Measurements from ENCODE around the gene SHMT2.
A peak's percentile ranks its signal among the peaks of the same experiment; 100 is the strongest.

SHMT2 gene

GRCh38 chr12:57215065-57215464 is 14.4 kb upstream of the SHMT2 start:
- DNase-seq (ENCODE audit: low spot score): no peak

DNA sequence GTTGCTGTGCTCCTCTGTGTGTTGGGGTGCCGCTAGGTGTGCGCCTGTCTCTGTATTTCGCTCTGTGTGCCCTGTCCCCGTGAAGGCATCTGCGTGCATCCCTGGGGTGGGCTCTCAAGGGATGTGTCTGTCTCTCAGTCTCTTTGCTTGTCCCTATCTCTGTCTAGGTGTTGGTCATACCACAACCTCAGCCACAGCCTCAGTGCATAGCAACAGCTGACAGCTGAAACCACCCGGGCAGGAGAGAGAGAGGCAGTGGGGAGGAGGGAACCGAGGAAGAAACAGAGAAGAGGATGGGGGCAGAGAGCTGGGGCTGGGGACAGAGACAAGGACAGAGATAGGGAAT is 13.9 kb upstream of the SHMT2 start:
- DNase-seq (ENCODE audit: low spot score): no peak

DNA sequence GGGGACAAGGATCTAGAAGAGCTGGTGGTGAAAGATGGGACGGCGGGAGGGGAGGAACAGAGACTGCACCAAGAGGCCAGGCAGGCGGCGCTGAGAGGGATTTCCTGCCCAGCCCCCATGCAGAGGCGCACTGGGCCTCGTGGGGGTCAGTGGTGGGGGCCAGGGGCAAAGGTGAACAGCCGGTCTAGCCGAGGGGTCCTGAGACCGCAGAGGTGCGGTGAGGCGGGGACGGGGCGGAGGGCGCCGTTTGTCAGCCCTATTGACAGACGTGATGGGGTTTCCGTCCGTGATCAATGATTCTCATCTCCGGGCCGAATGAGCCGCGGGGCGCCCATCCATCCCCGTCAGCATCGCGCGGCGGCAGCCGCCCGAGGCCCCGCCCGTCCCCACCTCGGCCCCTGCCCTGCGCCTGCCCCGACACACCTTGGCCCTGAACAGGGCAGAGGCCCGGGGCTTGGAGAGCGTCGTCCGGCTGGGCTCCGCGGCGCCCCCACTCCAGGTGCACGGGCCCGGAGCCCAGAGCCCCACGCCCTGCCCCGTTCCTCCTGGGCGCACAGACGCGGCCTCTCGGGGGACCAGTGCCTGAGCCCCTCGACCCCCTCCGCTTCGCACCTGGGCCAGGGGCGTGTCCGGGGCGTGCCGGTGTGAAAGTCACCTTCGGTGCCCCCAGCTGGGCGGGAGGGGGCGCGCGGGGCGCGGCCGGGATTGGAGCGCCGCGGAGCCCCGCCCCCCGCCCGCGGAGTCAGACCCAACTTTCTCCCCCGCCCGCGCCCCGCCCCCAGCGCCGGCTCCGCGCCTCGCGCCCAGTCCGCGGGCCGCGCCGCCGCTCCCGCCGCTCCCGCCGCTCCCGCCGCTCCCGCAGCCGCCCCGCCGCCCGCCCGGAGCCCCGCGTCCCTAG is 13.2 kb upstream of the SHMT2 start, which contains the start of gene NXPH4:
Gene NXPH4, plus strand, starts transcription at position 781 of the 898 bp plus-strand sequence. CDS start 176 bp downstream, outside the sequence.
- no peak for DNase-seq (ENCODE audit: low spot score)

DNA sequence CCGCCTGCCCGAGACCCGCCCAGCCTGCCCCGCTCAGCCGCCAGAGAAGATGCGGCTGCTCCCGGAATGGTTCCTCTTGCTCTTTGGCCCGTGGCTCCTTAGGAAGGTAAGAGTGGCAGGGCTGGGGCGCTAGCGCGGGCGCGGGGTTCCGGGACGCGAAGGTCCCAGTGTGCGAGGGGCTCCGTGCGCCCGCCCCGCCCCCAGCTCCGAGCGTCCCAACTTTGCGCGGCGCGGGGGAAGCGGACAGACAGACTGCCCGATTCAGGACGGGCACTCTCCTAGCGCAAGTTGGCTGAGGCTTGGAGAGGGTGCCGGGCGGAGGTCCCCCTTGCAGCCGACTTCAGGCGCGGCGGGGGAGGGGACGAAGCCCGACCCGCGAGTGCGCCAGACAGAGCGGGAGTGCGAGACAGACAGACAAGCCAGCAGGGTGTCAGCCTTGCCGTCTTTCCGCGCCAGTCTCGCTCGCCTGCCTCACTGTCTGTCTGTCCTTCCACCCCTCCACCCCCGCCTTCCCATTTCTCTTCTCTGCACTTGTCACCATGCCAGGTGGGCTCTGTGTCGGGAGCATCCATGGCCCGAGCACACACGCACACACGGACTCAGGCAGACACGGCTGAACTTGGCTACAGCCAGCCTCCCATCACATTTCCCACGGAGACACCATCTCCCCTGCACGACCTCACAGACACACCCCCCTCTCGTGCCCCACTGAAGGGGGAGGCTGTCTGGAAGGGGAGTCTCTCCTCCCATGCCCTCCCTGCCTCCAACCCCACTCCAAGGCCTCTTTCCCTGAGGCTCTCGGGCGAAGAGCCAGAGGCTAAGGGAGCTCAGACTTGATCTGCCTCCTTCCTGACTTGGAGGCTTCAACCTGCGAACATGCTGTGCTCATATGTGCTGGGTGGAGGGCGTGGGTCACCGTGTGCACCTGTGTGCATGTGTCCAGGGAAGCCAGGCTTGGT is 12.3 kb upstream of the SHMT2 start:
- DNase-seq (ENCODE audit: low spot score): no peak

- no peak for DNase-seq (ENCODE audit: low spot score)
These were observed 11.3 kb upstream of the SHMT2 start for GRCh38 chr12:57218030-57218853.

- DNase-seq (ENCODE audit: low spot score): no peak
These were observed 10.1 kb upstream of the SHMT2 start for GRCh38 chr12:57219205-57219992.

GRCh38 chr12:57219993-57220754 is 9.3 kb upstream of the SHMT2 start:
- no peak for DNase-seq (ENCODE audit: low spot score)

DNA sequence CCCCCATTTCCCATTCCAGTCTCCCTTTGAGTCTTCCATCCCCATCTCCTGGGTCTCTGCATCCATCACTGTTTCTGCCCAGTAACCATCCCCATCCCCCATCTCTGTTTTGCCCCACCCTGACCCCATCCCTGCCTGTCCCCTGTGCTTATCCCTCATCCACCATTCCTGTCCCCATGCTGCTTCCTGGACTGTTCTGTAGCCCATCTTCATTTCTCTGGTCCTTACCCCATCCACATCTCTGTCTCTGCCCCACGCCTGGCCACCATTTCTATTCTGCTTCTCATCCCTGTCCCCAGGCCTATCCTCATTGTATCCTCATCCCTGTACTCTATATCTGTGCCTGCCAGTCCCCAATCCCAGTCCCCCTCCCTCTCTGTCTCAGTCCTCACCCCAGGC is 8.7 kb upstream of the SHMT2 start:
- no peak for DNase-seq (ENCODE audit: low spot score)

DNA sequence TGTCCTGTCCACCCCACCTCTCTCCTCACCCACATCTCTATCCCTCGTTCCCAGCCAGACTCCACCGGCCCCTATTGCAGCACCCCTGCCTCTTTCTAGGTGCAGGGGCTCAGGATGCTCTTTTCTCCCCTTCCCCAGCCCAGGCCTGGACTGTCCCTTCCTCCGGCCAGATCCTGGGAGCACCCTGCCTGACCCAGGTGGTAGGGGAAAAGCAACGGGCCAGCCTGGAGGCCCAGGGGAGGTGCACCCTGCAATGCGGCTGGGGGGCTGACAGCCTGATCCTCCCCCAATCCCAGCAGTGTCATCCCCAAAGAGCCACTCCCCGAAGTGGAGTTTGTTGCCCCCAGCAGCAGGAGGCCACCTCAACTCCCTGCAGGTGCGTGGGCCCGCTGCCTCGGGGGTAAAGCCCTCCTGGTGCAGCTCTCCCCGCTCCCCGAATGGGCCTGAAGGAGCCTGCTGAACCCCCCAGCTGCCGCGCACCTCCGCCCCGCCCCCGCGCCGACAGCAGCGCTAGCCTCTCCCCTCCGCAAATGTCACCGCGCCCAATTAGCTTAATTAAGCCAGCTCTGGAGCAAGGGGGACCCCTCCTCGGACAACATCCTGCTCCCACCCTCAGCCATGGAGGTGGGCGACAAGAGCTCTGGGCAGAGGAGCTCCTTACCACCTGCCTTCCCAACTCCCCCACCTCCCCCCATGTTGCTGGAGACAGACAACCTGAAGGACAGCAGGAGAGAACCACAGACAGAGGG is 8.2 kb upstream of the SHMT2 start:
- no peak for DNase-seq (ENCODE audit: low spot score)

DNA sequence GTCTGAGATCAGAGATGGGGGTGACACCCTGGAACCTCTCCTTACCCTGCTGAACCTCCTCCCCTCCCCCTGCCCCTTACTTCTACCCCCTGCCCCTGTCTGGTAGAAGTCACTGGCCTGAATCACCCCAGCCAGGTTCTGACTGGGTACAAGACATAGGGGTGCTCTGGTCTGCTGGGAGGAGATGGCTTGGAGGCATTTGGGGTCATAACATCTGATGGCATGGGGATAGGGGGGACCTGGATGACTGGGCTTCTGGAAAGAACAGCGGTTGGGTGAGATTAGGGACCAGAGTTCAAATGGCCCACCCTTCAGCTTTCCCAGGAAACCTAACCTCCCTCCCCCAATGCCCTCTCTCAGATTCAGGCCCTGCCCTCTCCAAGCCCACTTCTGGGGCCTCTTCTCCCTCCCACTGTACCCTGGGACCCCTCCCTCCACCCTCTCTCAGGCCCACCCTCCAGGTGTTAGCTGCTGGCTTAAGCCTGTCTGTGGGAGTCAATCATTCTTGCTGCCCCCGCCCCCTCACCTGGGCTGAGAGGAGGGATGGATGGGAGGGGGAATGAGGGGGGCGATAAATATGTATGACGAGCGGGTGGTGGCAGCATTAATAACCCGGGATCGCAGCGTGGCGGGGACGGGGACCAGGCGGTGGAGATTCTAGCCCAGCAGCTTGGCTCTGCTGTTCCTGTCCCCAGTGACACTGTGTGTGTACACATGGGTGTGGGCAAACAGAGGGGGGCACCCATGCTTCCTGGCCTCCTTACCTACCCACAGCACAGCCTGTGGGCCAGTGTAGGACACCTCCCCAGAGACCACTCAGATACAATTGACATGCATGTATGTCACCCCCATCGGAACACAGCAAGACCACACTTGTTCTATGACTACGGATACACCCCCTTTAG is 7.0 kb upstream of the SHMT2 start:
- no peak for DNase-seq (ENCODE audit: low spot score)

- DNase-seq (ENCODE audit: low spot score): no peak
These were observed 6.0 kb upstream of the SHMT2 start for GRCh38 chr12:57223191-57224165.

- DNase-seq (ENCODE audit: low spot score): no peak
These were observed 5.1 kb upstream of the SHMT2 start for GRCh38 chr12:57224278-57224972.

- DNase-seq (ENCODE audit: low spot score): peak; percentile 70
These were observed 4.4 kb upstream of the SHMT2 start for GRCh38 chr12:57224973-57225679.

DNA sequence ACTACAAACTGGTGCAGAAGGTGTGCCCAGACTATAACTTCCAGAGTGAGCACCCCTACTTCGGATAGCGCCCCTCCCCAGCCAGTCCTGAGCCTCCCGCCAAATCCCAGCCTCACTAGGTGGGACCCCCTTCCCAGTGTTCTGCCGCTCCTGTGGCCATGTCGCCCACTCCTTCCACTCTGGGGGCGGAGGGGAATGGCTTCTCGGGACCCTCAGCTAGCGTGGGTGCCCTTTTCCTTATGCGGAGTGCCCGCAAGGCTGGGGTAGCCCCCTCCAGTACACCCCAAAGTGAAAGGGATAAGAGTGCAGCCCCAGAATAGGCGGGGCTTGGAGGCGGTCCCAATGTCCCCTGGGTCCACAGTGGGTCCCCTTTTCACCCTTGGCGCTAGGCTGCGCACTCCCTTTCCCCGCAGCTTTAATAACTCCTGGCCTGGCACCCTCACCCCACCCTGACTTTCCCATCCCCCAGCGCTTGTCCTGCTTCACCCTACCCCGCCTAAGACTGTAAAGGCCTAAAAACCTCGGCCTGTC is 3.8 kb upstream of the SHMT2 start:
- DNase-seq (ENCODE audit: low spot score): no peak

DNA sequence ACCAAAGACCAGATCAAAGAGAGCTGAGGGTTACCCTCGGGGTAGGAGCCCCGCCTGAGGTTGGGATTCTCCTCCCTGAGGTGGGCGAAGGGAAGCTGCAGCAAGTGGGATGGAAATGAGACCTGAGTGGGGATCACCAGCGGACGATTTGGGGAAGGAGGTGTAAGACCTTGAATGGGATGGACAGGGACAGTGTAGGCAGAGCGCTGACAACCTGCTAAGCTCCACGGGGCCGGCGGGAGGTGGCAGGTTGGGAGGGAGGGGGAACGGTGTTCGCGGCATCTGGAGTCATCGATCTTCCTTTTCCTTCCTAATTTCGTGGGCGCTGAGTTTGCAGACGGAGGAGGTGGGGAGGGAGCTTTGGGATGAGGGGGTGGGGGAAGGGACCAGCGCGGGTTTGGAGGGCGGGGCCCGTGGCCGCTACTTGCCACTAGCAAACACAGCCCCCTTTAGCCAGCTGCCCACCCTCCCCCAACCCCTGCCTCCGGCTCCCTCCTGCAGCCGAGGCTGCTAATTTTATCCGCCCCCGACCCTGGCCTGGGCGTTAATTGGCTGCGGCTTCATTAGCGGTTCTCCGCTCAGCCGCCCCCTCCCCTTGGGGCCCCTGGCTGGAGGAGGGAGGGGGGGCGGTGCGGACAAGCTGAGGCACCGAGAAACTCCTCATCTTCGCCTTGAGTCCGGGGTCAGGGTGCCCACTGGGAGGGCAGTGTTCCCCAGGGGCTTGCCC is 2.8 kb upstream of the SHMT2 start:
- DNase-seq (ENCODE audit: low spot score): no peak

Data from hematopoietic multipotent progenitor cell treated with erythropoietin and hydrocortisone succinate and interleukin-3 and kit ligand, for 15 days (in vitro differentiated cells).